DOHH2 (cell line): Measurements from ENCODE around the gene CRHR1.

Experiments used
- H3F3A ChIP-seq: fragments of 200-600 bp; sonication (generic), shearing (Covaris generic); 2 replicates; pipeline ENCODE4 v1.6.0; 2016; ENCODE audit warnings: antibody characterized with exemption, mild to moderate bottlenecking; ENCODE audit not compliant: control insufficient read depth, insufficient read depth
- H3K27ac ChIP-seq: fragments of 200-600 bp; sonication (generic); 2 replicates; pipeline ENCODE4 v1.5.1; 2014; ENCODE audit warnings: low read depth, mild to moderate bottlenecking, low read length, moderate library complexity
- H3K27me3 ChIP-seq: fragments of 200-600 bp; sonication (generic); 2 replicates; pipeline ENCODE4 v1.6.1; 2014; ENCODE audit warnings: mild to moderate bottlenecking, low read length, mixed read lengths; ENCODE audit not compliant: control insufficient read depth
- H3K36me3 ChIP-seq: fragments of 200-600 bp; sonication (generic); 2 replicates; pipeline ENCODE4 v1.6.1; 2014; ENCODE audit warnings: mild to moderate bottlenecking, low read length, moderate library complexity, mixed read lengths; ENCODE audit not compliant: control insufficient read depth
- H3K4me1 ChIP-seq: fragments of 200-600 bp; sonication (generic); 2 replicates; pipeline ENCODE4 v1.6.1; 2014; ENCODE audit warnings: mild to moderate bottlenecking, low read length, mixed read lengths; ENCODE audit not compliant: control insufficient read depth
- H3K4me2 ChIP-seq: fragments of 200-600 bp; sonication (generic); 2 replicates; pipeline ENCODE4 v1.6.0; 2014; ENCODE audit warnings: mild to moderate bottlenecking, low read length, moderate library complexity
- H3K4me3 ChIP-seq: fragments of 200-600 bp; sonication (generic); 2 replicates; pipeline ENCODE4 v1.5.1; 2014; ENCODE audit warnings: mild to moderate bottlenecking, low read length, mixed read lengths
- H3K79me2 ChIP-seq: fragments of 200-600 bp; sonication (generic); 2 replicates; pipeline ENCODE4 v1.6.1; 2014; ENCODE audit warnings: mild to moderate bottlenecking, low read length, mixed read lengths; ENCODE audit not compliant: control insufficient read depth
- H3K9me2 ChIP-seq: fragments of 200-600 bp; sonication (generic); replicated peaks from 2 replicates; pipeline ENCODE4 v1.6.1; 2014; ENCODE audit warnings: mild to moderate bottlenecking, low read length, mixed read lengths; ENCODE audit not compliant: control insufficient read depth
- H3K9me3 ChIP-seq: fragments of 200-600 bp; sonication (generic); 2 replicates; pipeline ENCODE4 v1.6.1; 2014; ENCODE audit warnings: antibody characterized with exemption, low read length, mixed read lengths; ENCODE audit not compliant: control insufficient read depth, insufficient read depth
- H4K20me1 ChIP-seq: fragments of 200-600 bp; sonication (generic); 2 replicates; pipeline ENCODE4 v1.6.0; 2014; ENCODE audit warnings: low read depth, mild to moderate bottlenecking, antibody characterized with exemption, low read length, moderate library complexity; ENCODE audit not compliant: control insufficient read depth, insufficient read depth
- EZH2phosphoT487 ChIP-seq: fragments of 200-600 bp; sonication (generic); IDR thresholded peaks from 2 replicates; pipeline ENCODE4 v1.6.1; 2017; ENCODE audit warnings: borderline replicate concordance, mild to moderate bottlenecking, antibody characterized with exemption, low read length, moderate library complexity, mixed read lengths
- TF ChIP-seq, protein P1 (sequence below): fragments of 200-600 bp; sonication (generic); IDR thresholded peaks from one replicate; pipeline ENCODE4 v1.5.1; 2014; ENCODE audit warnings: antibody characterized with exemption, mild to moderate bottlenecking, low read depth, low read length; ENCODE audit not compliant: poor library complexity, severe bottlenecking

Gene CRHR1

DNA sequence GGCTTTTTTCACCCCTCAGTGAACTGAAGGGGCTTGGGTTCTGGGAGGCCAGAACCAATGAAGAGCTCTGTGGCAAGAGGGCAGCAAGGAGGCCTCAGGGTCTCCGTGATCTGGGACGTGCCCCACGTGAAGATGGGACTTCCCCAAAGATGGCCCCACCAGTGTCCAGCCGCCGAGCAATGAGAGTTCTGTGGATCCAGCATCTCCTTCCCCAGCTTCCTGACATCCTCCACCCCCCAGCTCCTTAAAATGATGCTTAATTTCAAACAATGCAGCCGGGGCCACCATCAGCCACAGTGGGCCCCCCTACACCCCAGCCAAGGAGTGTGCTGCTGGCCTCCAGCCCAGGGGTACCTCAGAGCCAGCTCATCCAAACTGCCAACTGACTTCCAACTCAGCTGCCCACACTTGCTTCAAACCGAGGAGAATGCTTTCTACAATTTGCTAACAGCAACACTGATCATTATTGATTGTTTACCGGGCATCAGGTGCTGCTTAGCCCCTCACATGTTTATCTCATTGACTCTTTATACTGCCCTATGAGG lies 54.7 kb downstream of the CRHR1 start:
- no peaks in the 10 kb centered on the region for H3K79me2 ChIP-seq
- H3K4me1 ChIP-seq = no peaks in the 10 kb centered on the region
- TF ChIP-seq, protein P1, sequence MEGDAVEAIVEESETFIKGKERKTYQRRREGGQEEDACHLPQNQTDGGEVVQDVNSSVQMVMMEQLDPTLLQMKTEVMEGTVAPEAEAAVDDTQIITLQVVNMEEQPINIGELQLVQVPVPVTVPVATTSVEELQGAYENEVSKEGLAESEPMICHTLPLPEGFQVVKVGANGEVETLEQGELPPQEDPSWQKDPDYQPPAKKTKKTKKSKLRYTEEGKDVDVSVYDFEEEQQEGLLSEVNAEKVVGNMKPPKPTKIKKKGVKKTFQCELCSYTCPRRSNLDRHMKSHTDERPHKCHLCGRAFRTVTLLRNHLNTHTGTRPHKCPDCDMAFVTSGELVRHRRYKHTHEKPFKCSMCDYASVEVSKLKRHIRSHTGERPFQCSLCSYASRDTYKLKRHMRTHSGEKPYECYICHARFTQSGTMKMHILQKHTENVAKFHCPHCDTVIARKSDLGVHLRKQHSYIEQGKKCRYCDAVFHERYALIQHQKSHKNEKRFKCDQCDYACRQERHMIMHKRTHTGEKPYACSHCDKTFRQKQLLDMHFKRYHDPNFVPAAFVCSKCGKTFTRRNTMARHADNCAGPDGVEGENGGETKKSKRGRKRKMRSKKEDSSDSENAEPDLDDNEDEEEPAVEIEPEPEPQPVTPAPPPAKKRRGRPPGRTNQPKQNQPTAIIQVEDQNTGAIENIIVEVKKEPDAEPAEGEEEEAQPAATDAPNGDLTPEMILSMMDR = no peak
- TF ChIP-seq EZH2phosphoT487 = no peak
- H3K36me3 ChIP-seq = no peaks in the 10 kb centered on the region
- peaks cover 6% of the 10 kb centered on the region; the same call in 1 of the 2 replicates for H3K27me3 ChIP-seq
- no peak overlapping the region for H3K4me3 ChIP-seq
- H3F3A ChIP-seq = no peaks in the 10 kb centered on the region
- no peak overlapping the region for H3K4me2 ChIP-seq
- no peaks in the 10 kb centered on the region for H3K9me2 ChIP-seq
- H3K9me3 ChIP-seq = no peaks in the 10 kb centered on the region
- no peaks in the 10 kb centered on the region for H4K20me1 ChIP-seq
- H3K27ac ChIP-seq = no peak overlapping the region

DNA sequence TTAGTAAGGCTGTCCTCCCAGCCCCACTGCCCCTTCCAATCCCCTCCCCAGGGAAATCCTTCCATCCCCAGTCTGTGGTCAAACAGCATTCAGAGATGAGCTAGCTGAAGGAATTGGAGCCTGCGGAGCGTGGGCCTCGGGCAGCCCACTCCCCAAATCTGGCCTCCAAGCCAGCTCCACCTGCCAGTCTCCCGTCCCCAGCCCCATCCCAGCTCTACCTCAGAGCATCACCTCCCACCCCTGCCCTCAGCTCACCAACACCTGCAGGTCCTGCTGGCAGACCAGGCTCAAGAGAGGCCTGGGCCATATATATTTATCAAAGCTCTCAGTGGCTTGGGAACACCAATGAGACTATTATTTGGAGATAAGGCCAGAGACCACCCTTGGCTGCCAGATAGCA lies 55.3 kb downstream of the CRHR1 start:
- Histone ChIP-seq H3F3A (no peaks in the 10 kb centered on the region), H3K4me3 (no peak overlapping the region), H4K20me1 (no peaks in the 10 kb centered on the region), H3K27ac (no peak overlapping the region), H3K79me2 (no peaks in the 10 kb centered on the region), H3K4me1 (no peaks in the 10 kb centered on the region), H3K9me3 (no peaks in the 10 kb centered on the region), H3K4me2 (no peak overlapping the region), H3K36me3 (no peaks in the 10 kb centered on the region), H3K27me3 (peaks cover 6% of the 10 kb centered on the region; the same call in 1 of the 2 replicates), H3K9me2 (no peaks in the 10 kb centered on the region)
- TF ChIP-seq, protein P1 = no peak
- TF ChIP-seq EZH2phosphoT487 = no peak

DNA sequence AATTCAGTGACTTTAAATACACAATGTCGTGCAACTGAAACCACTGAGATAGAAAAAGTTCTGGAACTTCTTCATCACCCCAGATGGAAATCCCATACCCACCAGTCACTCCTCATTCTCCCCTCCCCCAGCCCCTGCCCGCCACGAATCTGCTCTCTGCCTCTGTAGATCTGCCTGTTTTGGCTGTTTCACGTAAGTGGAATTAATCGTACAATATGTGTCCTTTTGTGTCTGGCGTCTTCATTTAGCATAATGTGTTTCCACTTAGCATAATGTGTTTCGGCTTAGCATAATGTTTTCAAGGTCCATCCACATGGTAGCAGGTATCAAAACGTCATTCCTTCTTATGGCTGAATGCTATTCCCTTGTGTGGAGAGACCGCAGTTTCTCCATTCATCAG lies 57.1 kb downstream of the CRHR1 start:
- TF ChIP-seq EZH2phosphoT487 = no peak
- TF ChIP-seq, protein P1 = no peak
- Histone ChIP-seq H3K36me3 (no peaks in the 10 kb centered on the region), H3K4me1 (no peaks in the 10 kb centered on the region), H3K4me3 (no peak overlapping the region), H3K4me2 (no peak overlapping the region), H3K27me3 (peaks cover 6% of the 10 kb centered on the region; the same call in 1 of the 2 replicates), H3F3A (no peaks in the 10 kb centered on the region), H3K9me2 (no peaks in the 10 kb centered on the region), H3K27ac (no peak overlapping the region), H4K20me1 (no peaks in the 10 kb centered on the region), H3K79me2 (no peaks in the 10 kb centered on the region), H3K9me3 (no peaks in the 10 kb centered on the region)
